ENCODE measurements around the gene WNT3A.
A peak's percentile ranks its signal among the peaks of the same experiment; 100 is the strongest.
"Not testable (repeated sequence)": the region's sequence is repeated elsewhere in the genome, so short reads cannot be mapped to it uniquely, and the experiment has no call there.

Gene WNT3A

GRCh38 chr1:228018961-228019721 lies 12.3 kb downstream of the WNT3A start:
- no peak for TF ChIP-seq CTCF (IDR thresholded peaks at IDR 0.05)
- no peak for DNase-seq (ENCODE audit: low spot score)
- no peak overlapping the region for H3K27ac ChIP-seq
- no peak overlapping the region for H3K4me3 ChIP-seq

GRCh38 chr1:228019722-228020083 lies 12.9 kb downstream of the WNT3A start:
- H3K27ac ChIP-seq; DNase-seq (ENCODE audit: low spot score); H3K4me3 ChIP-seq: not testable (repeated sequence)

GRCh38 chr1:228020686-228021354 lies 14.0 kb downstream of the WNT3A start:
- no peak for TF ChIP-seq CTCF (IDR thresholded peaks at IDR 0.05)
- DNase-seq (ENCODE audit: low spot score) = peak; percentile 64
- Histone ChIP-seq H3K4me3 (no peak overlapping the region), H3K27ac (no peak overlapping the region)

GRCh38 chr1:228021355-228022030 lies 14.7 kb downstream of the WNT3A start:
- Histone ChIP-seq H3K27ac (no peak overlapping the region), H3K4me3 (no peak overlapping the region)
- TF ChIP-seq CTCF (IDR thresholded peaks at IDR 0.05) = no peak
- no peak for DNase-seq (ENCODE audit: low spot score)

- Histone ChIP-seq H3K27ac (no peak overlapping the region), H3K4me3 (no peak overlapping the region)
- no peak for TF ChIP-seq CTCF (IDR thresholded peaks at IDR 0.05)
- no peak for DNase-seq (ENCODE audit: low spot score)
Measured at GRCh38 chr1:228022571-228023293, 15.9 kb downstream of the WNT3A start.

- no peak for DNase-seq (ENCODE audit: low spot score)
- Histone ChIP-seq H3K4me3 (no peak overlapping the region), H3K27ac (no peak overlapping the region)
- no peak for TF ChIP-seq CTCF (IDR thresholded peaks at IDR 0.05)
Measured at GRCh38 chr1:228023294-228023639, 16.5 kb downstream of the WNT3A start.

GRCh38 chr1:228029281-228029680 lies 22.5 kb downstream of the WNT3A start:
- no peak overlapping the region for H3K4me3 ChIP-seq
- H3K27ac ChIP-seq = no peak overlapping the region
- TF ChIP-seq CTCF (IDR thresholded peaks at IDR 0.05) = no peak
- no peak for DNase-seq (ENCODE audit: low spot score)
